HepG2 (cell line): ENCODE data around the gene FAM131C. TPM values are rescaled to one million over a fixed set of nuclear protein-coding genes. Genes with fewer than 3 reads are reported as not detected.

Source experiments
- CSRNP2 ChIP-seq: sonication (generic); formaldehyde crosslinking; conservative IDR thresholded peaks from 2 replicates; pipeline ENCODE4 v1.8.0; 2022; ENCODE audit warnings: low read depth, missing genetic modification reagents
- ERF ChIP-seq: IDR thresholded peaks from 2 replicates; pipeline ENCODE4 v1.6.1; 2018; ENCODE audit warnings: missing biosample characterization, missing genetic modification reagents
- ETV6 ChIP-seq: sonication (generic); formaldehyde crosslinking; conservative IDR thresholded peaks from 2 replicates; pipeline ENCODE4 v1.4.0; 2020; ENCODE audit warnings: missing genetic modification reagents
- GLI4 ChIP-seq: sonication (generic); formaldehyde crosslinking; IDR thresholded peaks from 2 replicates; pipeline ENCODE4 v1.5.1; 2020; ENCODE audit warnings: missing genetic modification reagents, mild to moderate bottlenecking, moderate library complexity, borderline replicate concordance
- HCFC1 ChIP-seq: fragments of 150-350 bp; IDR thresholded peaks from 2 replicates; pipeline ENCODE4 v1.6.1; 2014; ENCODE audit warnings: low read depth, low read length
- HNRNPL ChIP-seq: fragments of 200-400 bp; formaldehyde crosslinking; IDR thresholded peaks from 2 replicates; pipeline ENCODE4 v1.6.1; 2017; ENCODE audit warnings: mild to moderate bottlenecking, low read depth, low read length
- ISL2 ChIP-seq: sonication (generic); formaldehyde crosslinking; IDR thresholded peaks from 2 replicates; pipeline ENCODE4 v1.5.0; 2020; ENCODE audit warnings: missing genetic modification reagents
- KAT2B ChIP-seq: fragments of 150-350 bp; IDR thresholded peaks from 2 replicates; pipeline ENCODE4 v1.6.1; 2014; ENCODE audit warnings: low read depth, low read length, borderline replicate concordance
- MAZ ChIP-seq, 2 experiments: sonication (generic) in 1 of 2; formaldehyde crosslinking in 1 of 2; IDR thresholded peaks; 2 replicates each; pipeline versions ENCODE4 v1.5.0 to v1.6.1; 2012 to 2020; ENCODE audit warnings: low read depth in 2 of 2, mild to moderate bottlenecking in 2 of 2, borderline replicate concordance in 1 of 2, improper control_type of control experiment in 1 of 2, low read length in 1 of 2, missing genetic modification reagents in 1 of 2, moderate library complexity in 1 of 2
- POLR2A ChIP-seq, 2 experiments: IDR thresholded peaks; 2 replicates each; pipeline ENCODE4 v1.6.1; 2011; ENCODE audit warnings: low read depth in 2 of 2, low read length in 2 of 2, mild to moderate bottlenecking in 1 of 2, moderate library complexity in 1 of 2; ENCODE audit not compliant: insufficient read depth in 1 of 2
- POLR2AphosphoS5 ChIP-seq: IDR thresholded peaks from 2 replicates; pipeline ENCODE4 v1.6.1; 2012; ENCODE audit warnings: low read depth, low read length
- RAD21 ChIP-seq: fragments of 450-650 bp; formaldehyde crosslinking; IDR thresholded peaks from 2 replicates; pipeline ENCODE4 v1.5.0; 2020; ENCODE audit warnings: mild to moderate bottlenecking
- RORA ChIP-seq: sonication (generic); formaldehyde crosslinking; IDR thresholded peaks from 2 replicates; pipeline ENCODE4 v1.5.0; 2020; ENCODE audit warnings: mild to moderate bottlenecking, missing genetic modification reagents, moderate library complexity
- SALL1 ChIP-seq: sonication (generic); formaldehyde crosslinking; IDR thresholded peaks from 2 replicates; pipeline ENCODE4 v1.8.0; 2022; ENCODE audit warnings: mild to moderate bottlenecking, missing genetic modification reagents
- TBL1XR1 ChIP-seq: fragments of 150-350 bp; IDR thresholded peaks from 2 replicates; pipeline ENCODE4 v1.6.1; 2014; ENCODE audit warnings: borderline replicate concordance, low read length; ENCODE audit not compliant: partially characterized antibody
- TEAD2 ChIP-seq: sonication (generic); formaldehyde crosslinking; IDR thresholded peaks from 2 replicates; pipeline ENCODE4 v1.9.0; 2021; ENCODE audit warnings: missing genetic modification reagents
- ZFP41 ChIP-seq: sonication (generic); formaldehyde crosslinking; IDR thresholded peaks from 2 replicates; pipeline ENCODE4 v1.4.0; 2020; ENCODE audit warnings: mild to moderate bottlenecking, missing genetic modification reagents, borderline replicate concordance
- ZFX ChIP-seq: sonication (generic); formaldehyde crosslinking; IDR thresholded peaks from 2 replicates; pipeline ENCODE4 v1.4.0; 2020; ENCODE audit warnings: mild to moderate bottlenecking, low read depth, missing genetic modification reagents, moderate library complexity
- ZMYM2 ChIP-seq: sonication (generic); formaldehyde crosslinking; IDR thresholded peaks from 2 replicates; pipeline ENCODE4 v1.8.0; 2022; ENCODE audit warnings: mild to moderate bottlenecking, missing genetic modification reagents
- ZNF354B ChIP-seq: sonication (generic); formaldehyde crosslinking; IDR thresholded peaks from 2 replicates; pipeline ENCODE4 v1.8.0; 2022; ENCODE audit warnings: mild to moderate bottlenecking, missing genetic modification reagents
- ZNF567 ChIP-seq: sonication (generic); formaldehyde crosslinking; IDR thresholded peaks from 2 replicates; pipeline ENCODE4 v1.8.1; 2023; ENCODE audit warnings: mild to moderate bottlenecking, missing genetic modification reagents, borderline replicate concordance
- ZNF629 ChIP-seq: sonication (generic); formaldehyde crosslinking; conservative IDR thresholded peaks from 2 replicates; pipeline ENCODE4 v1.5.0; 2020; ENCODE audit warnings: missing genetic modification reagents
- ZNF652 ChIP-seq: IDR thresholded peaks from 2 replicates; pipeline ENCODE4 v1.6.1; 2016; ENCODE audit warnings: low read depth, borderline replicate concordance
- polyA plus RNA-seq, 8 experiments: library from polyadenylated mRNA; depleted of rRNA in 3 of 8; stranded (reverse) in 7 of 8; unstranded in 1 of 8; fragments of >200 nt; fragmentation: Illumina TruSeq in 4 of 8; extraction: Trizol in 4 of 8; gene quantifications; 2 replicates each; pipeline versions ENCODE4 v1.2.1 to v1.2.3, GENCODE V29; 2011 to 2016; ENCODE audit warnings: low read depth in 4 of 8, missing spikeins in 1 of 8, mixed read lengths in 1 of 8; ENCODE audit not compliant: insufficient read depth in 1 of 8
- total RNA-seq, 5 experiments: library from RNA; depleted of rRNA; stranded (reverse); fragments of >200 nt; fragmentation: Illumina TruSeq; extraction: Trizol; gene quantifications; 2 replicates each; pipeline ENCODE4 v1.2.3, GENCODE V29; 2016; ENCODE audit warnings: low read depth in 1 of 5
- TF ChIP-seq, protein P1 (sequence below): IDR thresholded peaks from 2 replicates; pipeline ENCODE4 v1.6.1; 2016; ENCODE audit warnings: missing genetic modification reagents, missing compliant biosample characterization
- TF ChIP-seq, protein P2 (sequence below): IDR thresholded peaks from 2 replicates; pipeline ENCODE4 v1.6.1; 2016
- TF ChIP-seq, protein P3 (sequence below): IDR thresholded peaks from 2 replicates; pipeline ENCODE4 v1.6.1; 2012; ENCODE audit warnings: low read depth, low read length, improper control_type of control experiment

FAM131C gene
- total and polyA plus RNA-seq, 2 of the 13 experiments (the other 11 are each of a cell fraction or from before 2014, with no cell fraction given) = 0.07 TPM; not detected in 1

- TF ChIP-seq KAT2B = no peak
- TF ChIP-seq, protein P1, sequence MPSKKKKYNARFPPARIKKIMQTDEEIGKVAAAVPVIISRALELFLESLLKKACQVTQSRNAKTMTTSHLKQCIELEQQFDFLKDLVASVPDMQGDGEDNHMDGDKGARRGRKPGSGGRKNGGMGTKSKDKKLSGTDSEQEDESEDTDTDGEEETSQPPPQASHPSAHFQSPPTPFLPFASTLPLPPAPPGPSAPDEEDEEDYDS (CRISPR knock-in tag) = peak; percentile 22; the same call in 1 of the 2 replicates
- peak; percentile 91 for TF ChIP-seq HNRNPL
- no peak for TF ChIP-seq HCFC1
- no peak for TF ChIP-seq MAZ (IDR thresholded peaks at IDR 0.05; ENCODE audit: borderline replicate concordance, low read depth, low read length)
- no peak for TF ChIP-seq MAZ (CRISPR knock-in tag; IDR thresholded peaks at IDR 0.05; ENCODE audit: low read depth)
- no peak for TF ChIP-seq ZMYM2 (CRISPR knock-in tag)
- no peak for TF ChIP-seq RAD21 (CRISPR knock-in tag)
- no peak for TF ChIP-seq ZNF354B
- no peak for TF ChIP-seq GLI4 (CRISPR knock-in tag)
- no peak for TF ChIP-seq ISL2 (CRISPR knock-in tag)
- TF ChIP-seq, protein P2, sequence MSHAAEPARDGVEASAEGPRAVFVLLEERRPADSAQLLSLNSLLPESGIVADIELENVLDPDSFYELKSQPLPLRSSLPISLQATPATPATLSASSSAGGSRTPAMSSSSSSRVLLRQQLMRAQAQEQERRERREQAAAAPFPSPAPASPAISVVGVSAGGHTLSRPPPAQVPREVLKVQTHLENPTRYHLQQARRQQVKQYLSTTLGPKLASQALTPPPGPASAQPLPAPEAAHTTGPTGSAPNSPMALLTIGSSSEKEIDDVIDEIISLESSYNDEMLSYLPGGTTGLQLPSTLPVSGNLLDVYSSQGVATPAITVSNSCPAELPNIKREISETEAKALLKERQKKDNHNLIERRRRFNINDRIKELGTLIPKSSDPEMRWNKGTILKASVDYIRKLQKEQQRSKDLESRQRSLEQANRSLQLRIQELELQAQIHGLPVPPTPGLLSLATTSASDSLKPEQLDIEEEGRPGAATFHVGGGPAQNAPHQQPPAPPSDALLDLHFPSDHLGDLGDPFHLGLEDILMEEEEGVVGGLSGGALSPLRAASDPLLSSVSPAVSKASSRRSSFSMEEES (CRISPR knock-in tag) = peak; percentile 47; the same call in 1 of the 2 replicates
- TF ChIP-seq RORA = no peak
- no peak for TF ChIP-seq ZNF652
- peak in 1 of 2 experiments; percentile 39; a peak in 1 of 4 replicates for TF ChIP-seq POLR2A (IDR thresholded peaks at IDR 0.05; ENCODE audit: insufficient read depth in 1 of 2, low read depth in 2 of 2, low read length in 2 of 2)
- TF ChIP-seq ETV6 = no peak
- TF ChIP-seq SALL1 (CRISPR knock-in tag) = no peak; the same call in 1 of the 2 replicates
- no peak; the same call in 1 of the 2 replicates for TF ChIP-seq POLR2AphosphoS5
- TF ChIP-seq, protein P3, sequence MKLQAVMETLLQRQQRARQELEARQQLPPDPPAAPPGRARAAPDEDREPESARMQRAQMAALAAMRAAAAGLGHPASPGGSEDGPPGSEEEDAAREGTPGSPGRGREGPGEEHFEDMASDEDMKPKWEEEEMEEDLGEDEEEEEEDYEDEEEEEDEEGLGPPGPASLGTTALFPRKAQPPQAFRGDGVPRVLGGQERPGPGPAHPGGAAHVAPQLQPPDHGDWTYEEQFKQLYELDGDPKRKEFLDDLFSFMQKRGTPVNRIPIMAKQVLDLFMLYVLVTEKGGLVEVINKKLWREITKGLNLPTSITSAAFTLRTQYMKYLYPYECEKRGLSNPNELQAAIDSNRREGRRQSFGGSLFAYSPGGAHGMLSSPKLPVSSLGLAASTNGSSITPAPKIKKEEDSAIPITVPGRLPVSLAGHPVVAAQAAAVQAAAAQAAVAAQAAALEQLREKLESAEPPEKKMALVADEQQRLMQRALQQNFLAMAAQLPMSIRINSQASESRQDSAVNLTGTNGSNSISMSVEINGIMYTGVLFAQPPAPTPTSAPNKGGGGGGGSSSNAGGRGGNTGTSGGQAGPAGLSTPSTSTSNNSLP = no peak
- no peak for TF ChIP-seq ZNF567 (CRISPR knock-in tag)
- TF ChIP-seq TEAD2 (CRISPR knock-in tag) = no peak
- TF ChIP-seq ZNF629 (CRISPR knock-in tag) = no peak
- TF ChIP-seq ZFX = peak; percentile 76
- TF ChIP-seq ERF (CRISPR knock-in tag) = no peak
- TF ChIP-seq CSRNP2 (CRISPR knock-in tag) = no peak
- TF ChIP-seq ZFP41 (CRISPR knock-in tag) = no peak
- no peak for TF ChIP-seq TBL1XR1
These were observed 58.7 kb downstream of the FAM131C start (continued) for GRCh38 chr1:16014509-16015482.
